Muscle layer of colon (tissue), 2 donors: ENCODE results near the gene CYB561D1.
"Not testable (repeated sequence)": the region's sequence is repeated elsewhere in the genome, so short reads cannot be mapped to it uniquely, and the experiment has no call there.

Experiments used
- H3K27ac ChIP-seq: one replicate; pipeline ENCODE4 v1.7.0; 2013; ENCODE audit warnings: low read depth, mild to moderate bottlenecking, low read length, moderate library complexity
- H3K27me3 ChIP-seq, 2 donors: one replicate each; pipeline ENCODE4 v1.7.0; 2013; ENCODE audit warnings: low read length in 2 of 2, mild to moderate bottlenecking in 2 of 2; ENCODE audit not compliant: insufficient read depth in 2 of 2, control insufficient read depth in 1 of 2
- H3K36me3 ChIP-seq: one replicate; pipeline ENCODE4 v1.7.0; 2013; ENCODE audit warnings: mild to moderate bottlenecking, low read length; ENCODE audit not compliant: insufficient read depth
- H3K4me1 ChIP-seq: one replicate; pipeline ENCODE4 v1.7.0; 2013; ENCODE audit warnings: mild to moderate bottlenecking, low read length; ENCODE audit not compliant: insufficient read depth
- H3K4me3 ChIP-seq, 2 donors: one replicate each; pipeline ENCODE4 v1.7.0; 2013; ENCODE audit warnings: low read length in 2 of 2, low read depth in 1 of 2, mild to moderate bottlenecking in 1 of 2, moderate library complexity in 1 of 2
- H3K9ac ChIP-seq: one replicate; pipeline ENCODE4 v1.7.0; 2013; ENCODE audit warnings: low read length
- H3K9me3 ChIP-seq: one replicate; pipeline ENCODE4 v1.7.0; 2013; ENCODE audit warnings: mild to moderate bottlenecking, low read length
- donor health status: abdominal sarcoma.
- donor health status: Adenocarcinoma of cecum.

Gene CYB561D1

GRCh38 chr1:109493805-109494539 is at the start of gene CYB561D1:
TSS of gene CYB561D1 (plus strand) at chr1:109494094. CDS start at chr1:109494140, 46 bp downstream.
- Histone ChIP-seq H3K36me3 (peaks cover 30% of the 10 kb centered on the region), H3K4me1 (peaks cover 24% of the 10 kb centered on the region), H3K9me3 (no peaks in the 10 kb centered on the region), H3K9ac (peak within 1 kb of the TSS; percentile 62), H3K27me3 (no peaks in the 10 kb centered on the region), H3K4me3 (peak within 1 kb of the TSS; percentile 38 to 88), H3K27ac (peak within 1 kb of the TSS; percentile 88)

- Histone ChIP-seq H3K36me3 (no peaks in the 10 kb centered on the region), H3K27ac (no peak overlapping the region), H3K4me1 (no peaks in the 10 kb centered on the region), H3K4me3 (no peak overlapping the region), H3K9me3 (no peaks in the 10 kb centered on the region), H3K9ac (no peak overlapping the region), H3K27me3 (no peaks in the 10 kb centered on the region)
These were observed 49.5 kb upstream of the CYB561D1 start for GRCh38 chr1:109444346-109444745.

GRCh38 chr1:109445949-109446695 is 47.8 kb upstream of the CYB561D1 start:
- H3K9me3 ChIP-seq, H3K27ac ChIP-seq, H3K4me3 ChIP-seq, H3K4me1 ChIP-seq, H3K9ac ChIP-seq, H3K27me3 ChIP-seq, H3K36me3 ChIP-seq: not testable (repeated sequence)

GRCh38 chr1:109447524-109447923 is 46.4 kb upstream of the CYB561D1 start:
- no peak overlapping the region for H3K4me3 ChIP-seq
- no peak overlapping the region for H3K9ac ChIP-seq
- H3K4me1 ChIP-seq, result no peaks in the 10 kb centered on the region
- H3K27me3 ChIP-seq, result no peaks in the 10 kb centered on the region
- H3K9me3 ChIP-seq, result no peaks in the 10 kb centered on the region
- H3K36me3 ChIP-seq, result no peaks in the 10 kb centered on the region
- H3K27ac ChIP-seq, result no peak overlapping the region

GRCh38 chr1:109454497-109455133 is 39.3 kb upstream of the CYB561D1 start:
- H3K4me3 ChIP-seq, result no peak overlapping the region
- H3K9me3 ChIP-seq, result no peaks in the 10 kb centered on the region
- H3K36me3 ChIP-seq, result no peaks in the 10 kb centered on the region
- no peaks in the 10 kb centered on the region for H3K4me1 ChIP-seq
- no peaks in the 10 kb centered on the region for H3K27me3 ChIP-seq
- no peak overlapping the region for H3K27ac ChIP-seq
- H3K9ac ChIP-seq, result no peak overlapping the region

- no peaks in the 10 kb centered on the region for H3K4me1 ChIP-seq
- no peak overlapping the region for H3K27ac ChIP-seq
- H3K27me3 ChIP-seq, result no peaks in the 10 kb centered on the region
- H3K4me3 ChIP-seq, result no peak overlapping the region
- H3K9me3 ChIP-seq, result no peaks in the 10 kb centered on the region
- no peaks in the 10 kb centered on the region for H3K36me3 ChIP-seq
- no peak overlapping the region for H3K9ac ChIP-seq
These were observed 36.1 kb upstream of the CYB561D1 start for GRCh38 chr1:109457819-109458218.

- H3K9me3 ChIP-seq, result no peaks in the 10 kb centered on the region
- peaks cover 9% of the 10 kb centered on the region for H3K4me1 ChIP-seq
- no peaks in the 10 kb centered on the region for H3K36me3 ChIP-seq
- H3K9ac ChIP-seq, result peak overlapping the region; percentile 50
- H3K27me3 ChIP-seq, result peaks cover 0 to 4% of the 10 kb centered on the region in 2 donors
- H3K4me3 ChIP-seq, result peak overlapping the region; percentile 64 to 84
- peak overlapping the region; percentile 76 for H3K27ac ChIP-seq
These were observed 27.8 kb upstream of the CYB561D1 start for GRCh38 chr1:109466125-109466451.

GRCh38 chr1:109466452-109467300 is 27.2 kb upstream of the CYB561D1 start, which contains the start of gene SYPL2:
TSS of gene SYPL2 (plus strand) at chr1:109466546. CDS start at chr1:109466844, 298 bp downstream.
- H3K4me3 ChIP-seq, result peak within 1 kb of the TSS; percentile 64 to 84
- H3K4me1 ChIP-seq, result peaks cover 9% of the 10 kb centered on the region
- H3K9ac ChIP-seq, result peak within 1 kb of the TSS; percentile 50
- no peaks in the 10 kb centered on the region for H3K9me3 ChIP-seq
- H3K36me3 ChIP-seq, result no peaks in the 10 kb centered on the region
- peaks cover 0 to 4% of the 10 kb centered on the region in 2 donors for H3K27me3 ChIP-seq
- peak within 1 kb of the TSS; percentile 76 for H3K27ac ChIP-seq

GRCh38 chr1:109467301-109467777 is 26.6 kb upstream of the CYB561D1 start:
- H3K4me1 ChIP-seq, result peaks cover 9% of the 10 kb centered on the region
- no peak overlapping the region for H3K4me3 ChIP-seq
- no peaks in the 10 kb centered on the region for H3K9me3 ChIP-seq
- H3K27me3 ChIP-seq, result peaks cover 0 to 4% of the 10 kb centered on the region in 2 donors
- H3K36me3 ChIP-seq, result no peaks in the 10 kb centered on the region
- no peak overlapping the region for H3K9ac ChIP-seq
- no peak overlapping the region for H3K27ac ChIP-seq

- Histone ChIP-seq H3K27ac (no peak overlapping the region), H3K36me3 (no peaks in the 10 kb centered on the region), H3K4me1 (peaks cover 9% of the 10 kb centered on the region), H3K9me3 (no peaks in the 10 kb centered on the region), H3K4me3 (no peak overlapping the region), H3K27me3 (peaks cover 0 to 4% of the 10 kb centered on the region in 2 donors), H3K9ac (no peak overlapping the region)
These were observed 25.8 kb upstream of the CYB561D1 start for GRCh38 chr1:109468061-109468460.

- peaks cover 0 to 4% of the 10 kb centered on the region in 2 donors for H3K27me3 ChIP-seq
- peaks cover 9% of the 10 kb centered on the region for H3K4me1 ChIP-seq
- no peak overlapping the region for H3K9ac ChIP-seq
- H3K27ac ChIP-seq, result no peak overlapping the region
- H3K9me3 ChIP-seq, result no peaks in the 10 kb centered on the region
- no peak overlapping the region for H3K4me3 ChIP-seq
- no peaks in the 10 kb centered on the region for H3K36me3 ChIP-seq
These were observed 25.0 kb upstream of the CYB561D1 start for GRCh38 chr1:109468903-109469302.
